NCI-H524 (cell line): Measurements from ENCODE around the gene EFCAB11.

Experiments
- DNase-seq, 2 experiments: peaks; one replicate each; lab custom pipeline; 2025; lab: John Stamatoyannopoulos, UW

The EFCAB11 gene

GRCh38 chr14:89866458-89866857 is 88.1 kb downstream of the EFCAB11 start:
- no peak for DNase-seq

- DNase-seq: no peak
Measured at GRCh38 chr14:89865153-89865552, 89.4 kb downstream of the EFCAB11 start.

GRCh38 chr14:89862856-89863255 is 91.7 kb downstream of the EFCAB11 start:
- no peak for DNase-seq

- DNase-seq: no peak
Measured at GRCh38 chr14:89861630-89862029, 92.9 kb downstream of the EFCAB11 start.

- no peak for DNase-seq
Measured at GRCh38 chr14:89858089-89858488, 96.4 kb downstream of the EFCAB11 start.

- no peak for DNase-seq
Measured at GRCh38 chr14:89856871-89857345, 97.6 kb downstream of the EFCAB11 start.

GRCh38 chr14:89855961-89856656 is 98.4 kb downstream of the EFCAB11 start:
- DNase-seq: no peak

- DNase-seq: peak; percentile 16 to 70
Measured at GRCh38 chr14:89853936-89854693, 100.4 kb downstream of the EFCAB11 start.

GRCh38 chr14:89851106-89851505 is 103.4 kb downstream of the EFCAB11 start:
- DNase-seq: peak in 1 of 2 experiments; percentile 33

GRCh38 chr14:89849931-89850330 is 104.6 kb downstream of the EFCAB11 start:
- DNase-seq: no peak

- DNase-seq: no peak
Measured at GRCh38 chr14:89848165-89848564, 106.4 kb downstream of the EFCAB11 start.

- no peak for DNase-seq
Measured at GRCh38 chr14:89845346-89845745, 109.2 kb downstream of the EFCAB11 start.

- no peak for DNase-seq
Measured at GRCh38 chr14:89844508-89844907, 110.0 kb downstream of the EFCAB11 start.

GRCh38 chr14:89842837-89843236 is 111.7 kb downstream of the EFCAB11 start:
- DNase-seq: no peak

GRCh38 chr14:89841851-89842250 is 112.7 kb downstream of the EFCAB11 start:
- DNase-seq: no peak

- DNase-seq: no peak
Measured at GRCh38 chr14:89836830-89837469, 117.6 kb downstream of the EFCAB11 start.

- DNase-seq: no peak
Measured at GRCh38 chr14:89833661-89834060, 120.9 kb downstream of the EFCAB11 start.

- peak in 1 of 2 experiments; percentile 47 for DNase-seq
Measured at GRCh38 chr14:89833120-89833532, 121.4 kb downstream of the EFCAB11 start.

- no peak for DNase-seq
Measured at GRCh38 chr14:89828471-89829165, 125.9 kb downstream of the EFCAB11 start.

GRCh38 chr14:89827265-89827664 is 127.3 kb downstream of the EFCAB11 start:
- no peak for DNase-seq

- no peak for DNase-seq
Measured at GRCh38 chr14:89826596-89826995, 127.9 kb downstream of the EFCAB11 start.

GRCh38 chr14:89823743-89824142 is 130.8 kb downstream of the EFCAB11 start:
- no peak for DNase-seq
